Psoas muscle (tissue), 8 donors: ENCODE measurements around the gene SAMD4A. TPM values are rescaled to one million over a fixed set of nuclear protein-coding genes. Genes with fewer than 3 reads are reported as not detected.

Experiments
- ATAC-seq, 4 donors: fragments of 200-7000 bp; cut with Tn5 transposase; one replicate each; pipeline ENCODE4 v1.9.1; 2020; ENCODE audit warnings: moderate library complexity in 3 of 4, mild to moderate bottlenecking in 2 of 4
- DNase-seq, 2 donors: peaks; one replicate each; pipeline ENCODE4 v3.0.0-alpha.2; 2020
- H3K27ac ChIP-seq: fragments of 200-600 bp; one replicate; pipeline ENCODE4 v1.8.0; 2022
- H3K27me3 ChIP-seq, 3 donors: fragments of 200-600 bp in 1 of 3; one replicate each; pipeline versions ENCODE4 v1.6.1 to v1.8.0; 2013 to 2022; ENCODE audit warnings: low read length in 2 of 3, mild to moderate bottlenecking in 2 of 3, moderate library complexity in 1 of 3; ENCODE audit not compliant: insufficient read depth in 3 of 3
- H3K36me3 ChIP-seq, 2 donors: fragments of 200-600 bp in 1 of 2; one replicate each; pipeline versions ENCODE4 v1.6.1 to v1.8.0; 2013 to 2022; ENCODE audit warnings: low read depth in 1 of 2, mild to moderate bottlenecking in 1 of 2, moderate library complexity in 1 of 2; ENCODE audit not compliant: insufficient read depth in 1 of 2
- H3K4me1 ChIP-seq: fragments of 200-600 bp; one replicate; pipeline ENCODE4 v1.8.0; 2022
- H3K4me3 ChIP-seq: fragments of 200-600 bp; one replicate; pipeline ENCODE4 v1.8.0; 2022; ENCODE audit warnings: mild to moderate bottlenecking
- H3K9me3 ChIP-seq: fragments of 200-600 bp; one replicate; pipeline ENCODE4 v1.8.0; 2022
- WGBS, 3 donors: extraction: QIAGEN DNeasy Blood & Tissue Kit; methylation state at CpG; one replicate each; pipeline versions ENCODE4 v1.1.6 to v1.1.7; 2013; 5-methylcytosine and 5-hydroxymethylcytosine counted together
- intact Hi-C, 2 donors: fragments of 100-400 bp; cut with DNase I; formaldehyde crosslinking; loops; one replicate each; pipeline versions ENCODE4 v1.11.0 to v1.14.2; 2022
- polyA plus RNA-seq, 3 donors: library from polyadenylated mRNA; stranded (reverse); fragments of 200-250 nt; gene quantifications; one replicate each; pipeline ENCODE4 v1.2.3, GENCODE V29; 2013
- total RNA-seq, 4 donors: library from RNA; stranded (reverse); fragmentation: NEBNext Ultra II Directional in 2 of 4; extraction: Animal tissue kit (Norgen Biotek cat#: 25700) in 2 of 4; gene quantifications; one replicate each; pipeline versions ENCODE4 v1.2.1 to v1.2.4, GENCODE V29; 2021 to 2023
- TF ChIP-seq, protein P1 (sequence below): fragments of 200-600 bp; IDR thresholded peaks from one replicate; pipeline ENCODE4 v1.8.0; 2022; ENCODE audit warnings: antibody characterized with exemption
- donor health status: healthy with polysubstance abuse.
- donor health status: DM: no; HTN: no; CAD: no; lungs with moderate emphysema.
- donor health status: Bipolar disorder and iron deficiency.
- donor health status: healthy.
- donor health status: DM: yes; HTN: yes; CAD: no.
- donor health status: DM: no; HTN: no; CAD: no.
- donor health status: DM: no; HTN: no; CAD: no.
- donor health status: DM: yes; HTN: yes; CAD: no.

Gene SAMD4A
- total and polyA plus RNA-seq, 7 donors, result 9.6 to 139 (median 67.9) TPM

- DNase-seq (no peak), ATAC-seq (peak in 1 of 4 donors; percentile 22)
- no peak overlapping the region for H3K4me3 ChIP-seq
- H3K4me1 ChIP-seq, result no peaks in the 10 kb centered on the region
- WGBS, 3 donors, result 58 to 74% (median 62%) methylated on average over 3 of the region's 3 CpGs
- intact Hi-C loops, result no loop called here
- H3K27ac ChIP-seq, result no peak overlapping the region
- no peaks in the 10 kb centered on the region for H3K9me3 ChIP-seq
- no peaks in the 10 kb centered on the region for H3K36me3 ChIP-seq
- H3K27me3 ChIP-seq, result no peaks in the 10 kb centered on the region
- TF ChIP-seq, protein P1, sequence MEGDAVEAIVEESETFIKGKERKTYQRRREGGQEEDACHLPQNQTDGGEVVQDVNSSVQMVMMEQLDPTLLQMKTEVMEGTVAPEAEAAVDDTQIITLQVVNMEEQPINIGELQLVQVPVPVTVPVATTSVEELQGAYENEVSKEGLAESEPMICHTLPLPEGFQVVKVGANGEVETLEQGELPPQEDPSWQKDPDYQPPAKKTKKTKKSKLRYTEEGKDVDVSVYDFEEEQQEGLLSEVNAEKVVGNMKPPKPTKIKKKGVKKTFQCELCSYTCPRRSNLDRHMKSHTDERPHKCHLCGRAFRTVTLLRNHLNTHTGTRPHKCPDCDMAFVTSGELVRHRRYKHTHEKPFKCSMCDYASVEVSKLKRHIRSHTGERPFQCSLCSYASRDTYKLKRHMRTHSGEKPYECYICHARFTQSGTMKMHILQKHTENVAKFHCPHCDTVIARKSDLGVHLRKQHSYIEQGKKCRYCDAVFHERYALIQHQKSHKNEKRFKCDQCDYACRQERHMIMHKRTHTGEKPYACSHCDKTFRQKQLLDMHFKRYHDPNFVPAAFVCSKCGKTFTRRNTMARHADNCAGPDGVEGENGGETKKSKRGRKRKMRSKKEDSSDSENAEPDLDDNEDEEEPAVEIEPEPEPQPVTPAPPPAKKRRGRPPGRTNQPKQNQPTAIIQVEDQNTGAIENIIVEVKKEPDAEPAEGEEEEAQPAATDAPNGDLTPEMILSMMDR, result no peak
These were observed 273.4 kb downstream of the SAMD4A start for GRCh38 chr14:54840336-54840735.

DNA sequence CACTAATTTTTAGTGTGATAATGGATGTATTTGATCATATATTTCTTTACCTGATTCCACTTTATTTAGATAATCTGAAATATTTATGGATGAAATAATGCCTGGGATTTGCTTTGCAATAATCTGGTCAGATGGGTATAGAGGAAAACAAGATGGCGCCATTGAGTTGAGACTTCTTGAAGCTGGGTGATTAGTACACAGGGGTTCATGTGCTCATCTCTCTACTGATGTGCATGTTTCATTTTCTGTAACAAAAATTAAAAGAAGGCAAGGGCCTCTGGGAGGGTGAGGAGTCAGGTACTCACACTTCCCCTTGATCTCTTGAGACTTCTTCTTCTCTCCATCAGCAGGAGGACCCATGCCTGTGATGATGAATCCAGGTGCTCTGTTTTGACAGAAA is 273.9 kb downstream of the SAMD4A start:
- Histone ChIP-seq H3K27ac (no peak overlapping the region), H3K36me3 (no peaks in the 10 kb centered on the region), H3K9me3 (no peaks in the 10 kb centered on the region), H3K4me3 (no peak overlapping the region), H3K27me3 (no peaks in the 10 kb centered on the region), H3K4me1 (no peaks in the 10 kb centered on the region)
- TF ChIP-seq, protein P1, result no peak
- ATAC-seq, result no peak
- WGBS, 3 donors, result 100% methylated on average over 1 of the region's 1 CpG
- no peak for DNase-seq
- intact Hi-C loops, result no loop called here

Other genes with a start within 250 kb of the SAMD4A start
- gene CDKN3, start 170.1 kb upstream of the SAMD4A start, total RNA-seq, result 1 to 10 TPM; 1.4 to 5.2 (median 3.2) TPM
- 1 to 10 TPM; 1.4 to 6.0 (median 1.9) TPM for gene CDKN3, start 170.1 kb upstream of the SAMD4A start, polyA plus RNA-seq
- 10 to 100 TPM; 57.8 to 79.0 (median 63.0) TPM for gene CNIH1, start 125.8 kb upstream of the SAMD4A start, total RNA-seq
- 100 to 1,000 TPM in 2 of 3 donors, 10 to 100 TPM in 1; 85.8 to 172 (median 149) TPM for gene CNIH1, start 125.8 kb upstream of the SAMD4A start, polyA plus RNA-seq
- 10 to 100 TPM; 11.5 to 14.6 (median 13.8) TPM for gene GMFB, start 78.1 kb upstream of the SAMD4A start, total RNA-seq
- gene GMFB, start 78.1 kb upstream of the SAMD4A start, polyA plus RNA-seq, result 10 to 100 TPM in 2 of 3 donors, 1 to 10 TPM in 1; 5.0 to 22.9 (median 19.3) TPM
- 10 to 100 TPM; 14.1 to 25.8 (median 22.7) TPM for gene CGRRF1, start 57.2 kb upstream of the SAMD4A start, total RNA-seq
- gene CGRRF1, start 57.2 kb upstream of the SAMD4A start, polyA plus RNA-seq, result 10 to 100 TPM; 21.0 to 41.9 (median 21.6) TPM